GM23248 (cell line): ENCODE measurements around the gene MIGA1. TPM values are rescaled to one million over a fixed set of nuclear protein-coding genes. Genes with fewer than 3 reads are reported as not detected.
"Not testable (repeated sequence)": the region's sequence is repeated elsewhere in the genome, so short reads cannot be mapped to it uniquely, and the experiment has no call there.

ENCODE experiments used
- DNase-seq: peaks from one replicate; pipeline ENCODE4 v3.0.0-alpha.2; 2015
- H2AFZ ChIP-seq: fragments of 200-600 bp; sonication (generic); 2 replicates; pipeline ENCODE4 v1.6.1; 2016; ENCODE audit warnings: antibody characterized with exemption
- H3F3A ChIP-seq: fragments of 200-600 bp; sonication (generic); 2 replicates; pipeline ENCODE4 v1.6.1; 2016; ENCODE audit warnings: mild to moderate bottlenecking, antibody characterized with exemption, mixed run types; ENCODE audit not compliant: insufficient read depth
- H3K27ac ChIP-seq: fragments of 200-600 bp; sonication (generic); 2 replicates; pipeline ENCODE4 v1.5.1; 2016; ENCODE audit warnings: mild to moderate bottlenecking
- H3K27me3 ChIP-seq: fragments of 200-600 bp; sonication (generic); replicated peaks from 2 replicates; pipeline ENCODE4 v1.6.1; 2016; ENCODE audit warnings: mild to moderate bottlenecking; ENCODE audit not compliant: insufficient read depth
- H3K36me3 ChIP-seq: fragments of 200-600 bp; sonication (generic); 2 replicates; pipeline ENCODE4 v1.6.1; 2016; ENCODE audit warnings: low read depth, mild to moderate bottlenecking
- H3K4me1 ChIP-seq: fragments of 200-600 bp; sonication (generic); 2 replicates; pipeline ENCODE4 v1.6.1; 2016; ENCODE audit warnings: mild to moderate bottlenecking; ENCODE audit not compliant: insufficient read depth
- H3K4me2 ChIP-seq: fragments of 200-600 bp; sonication (generic); one replicate; pipeline ENCODE4 v1.6.1; 2016; ENCODE audit warnings: mild to moderate bottlenecking; ENCODE audit not compliant: unreplicated experiment
- H3K4me3 ChIP-seq: fragments of 200-600 bp; sonication (generic); 2 replicates; pipeline ENCODE4 v1.5.1; 2016; ENCODE audit warnings: mild to moderate bottlenecking
- H3K79me2 ChIP-seq: fragments of 200-600 bp; sonication (generic); 2 replicates; pipeline ENCODE4 v1.6.1; 2016; ENCODE audit warnings: mild to moderate bottlenecking; ENCODE audit not compliant: insufficient read depth
- H3K9ac ChIP-seq: fragments of 200-600 bp; sonication (generic); 2 replicates; pipeline ENCODE4 v1.6.1; 2016; ENCODE audit warnings: mild to moderate bottlenecking
- H3K9me2 ChIP-seq: fragments of 200-600 bp; sonication (generic); 2 replicates; pipeline ENCODE4 v1.6.1; 2016; ENCODE audit warnings: mixed run types, mild to moderate bottlenecking, moderate library complexity; ENCODE audit not compliant: insufficient read depth
- H3K9me3 ChIP-seq: fragments of 200-600 bp; sonication (generic); one replicate; pipeline ENCODE4 v1.6.1; 2017; ENCODE audit warnings: low read depth
- H4K20me1 ChIP-seq: fragments of 200-600 bp; sonication (generic); 2 replicates; pipeline ENCODE4 v1.6.0; 2016; ENCODE audit not compliant: insufficient read depth
- EZH2 ChIP-seq: fragments of 200-600 bp; sonication (generic); IDR thresholded peaks from 2 replicates; pipeline ENCODE4 v1.6.1; 2018; ENCODE audit warnings: antibody characterized with exemption, mild to moderate bottlenecking; ENCODE audit not compliant: insufficient read depth, poor library complexity, severe bottlenecking
- EZH2phosphoT487 ChIP-seq: fragments of 200-600 bp; sonication (generic); IDR thresholded peaks from 2 replicates; pipeline ENCODE4 v1.6.1; 2018; ENCODE audit warnings: antibody characterized with exemption, moderate library complexity, mild to moderate bottlenecking, low read depth; ENCODE audit not compliant: insufficient read depth
- WGBS, 2 experiments: methylation state at CpG; one replicate each; pipeline ENCODE4 v1.1.6; 2015 to 2017; ENCODE audit warnings: low lambda C conversion rate in 2 of 2, low coverage in 1 of 2; ENCODE audit errors: missing lambda C conversion rate in 2 of 2; 5-methylcytosine and 5-hydroxymethylcytosine counted together
- in situ Hi-C: fragments of 300-500 bp; cut with MboI; formaldehyde crosslinking; loops from 2 replicates; pipeline ENCODE4 v1.15.0; 2020
- polyA plus RNA-seq: library from polyadenylated mRNA; unstranded; fragments of >200 nt; fragmentation: Nextera tagmentation; extraction: Ambion mirVana; gene quantifications from 2 replicates; pipeline ENCODE4 v1.2.1, GENCODE V29; 2016
- total RNA-seq: library from RNA; depleted of rRNA; stranded (reverse); fragments of >200 nt; shearing (Covaris generic); gene quantifications from 2 replicates; pipeline ENCODE4 v1.2.3, GENCODE V29; 2014

The MIGA1 gene
- total and polyA plus RNA-seq, 2 experiments from 2014 or later: 11.6 to 14.4 TPM

DNA sequence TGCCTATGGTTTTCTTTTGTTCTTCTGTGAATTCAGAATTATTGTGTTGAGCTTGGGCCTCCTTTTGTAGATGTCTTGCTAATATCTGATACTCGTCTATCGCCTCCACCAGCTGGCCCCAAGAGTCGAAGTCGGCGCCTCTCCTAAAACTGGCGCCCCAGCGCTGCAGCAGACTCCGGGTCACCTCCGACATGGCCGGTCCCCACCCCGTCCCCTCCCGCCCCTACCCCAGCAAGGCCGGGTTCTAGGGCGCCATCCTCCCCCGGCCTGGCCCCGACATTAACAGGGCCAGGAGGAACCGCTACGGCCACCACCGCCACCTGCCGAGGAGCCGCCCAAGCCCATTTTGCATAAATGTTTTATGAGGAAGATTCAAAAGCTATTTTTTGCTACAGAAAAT lies 32.1 kb downstream of the MIGA1 start:
- H4K20me1 ChIP-seq, H3K9me3 ChIP-seq, in situ Hi-C loops: not testable (repeated sequence)

DNA sequence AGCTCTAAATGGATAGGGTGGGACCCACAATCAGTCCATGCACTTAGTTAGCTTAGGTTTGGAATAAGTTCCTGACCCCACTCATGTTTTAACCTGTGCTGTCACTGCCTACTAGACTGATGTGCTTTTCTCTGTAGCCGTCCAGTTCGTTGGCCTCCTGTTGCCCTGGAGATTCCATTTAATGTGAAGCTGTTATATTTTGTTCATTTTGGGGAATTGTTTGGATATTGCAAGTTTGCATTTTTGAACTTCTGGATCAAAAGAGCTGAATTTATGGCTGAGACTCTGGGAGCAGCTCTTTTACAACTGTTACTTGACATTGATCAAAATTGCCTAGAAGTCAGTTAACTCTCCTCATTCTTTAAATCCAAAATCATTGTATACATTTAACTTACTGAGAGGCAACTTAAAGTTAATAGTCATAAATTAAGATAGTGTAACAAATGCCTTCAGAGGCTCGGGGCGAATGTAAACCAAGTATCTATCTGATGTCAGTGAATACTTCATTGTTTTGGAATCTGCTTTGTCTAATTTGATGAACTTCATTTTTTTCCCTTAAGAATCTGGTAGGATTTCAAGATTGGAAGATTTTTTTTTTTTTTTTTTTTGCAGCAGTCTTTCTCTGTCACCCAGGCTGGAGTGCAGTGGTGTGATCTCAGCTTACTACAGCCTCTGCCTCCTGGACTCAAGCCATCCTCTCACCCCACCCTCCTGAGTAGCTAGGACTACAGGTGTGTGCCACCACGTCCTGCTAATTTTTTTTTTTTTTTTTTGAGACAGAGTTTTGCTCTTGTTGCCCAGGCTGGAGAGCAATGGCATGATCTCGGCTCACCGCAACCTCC lies 38.1 kb downstream of the MIGA1 start:
- no peaks in the 10 kb centered on the region for H3K79me2 ChIP-seq
- H3K9me3 ChIP-seq: no peaks in the 10 kb centered on the region
- no peak overlapping the region for H3K9ac ChIP-seq
- in situ Hi-C loops: no loop called here
- H3K4me3 ChIP-seq: no peak overlapping the region
- H3K27ac ChIP-seq: no peak overlapping the region
- no peak for TF ChIP-seq EZH2
- no peak for TF ChIP-seq EZH2phosphoT487
- H2AFZ ChIP-seq: no peak overlapping the region
- H3K9me2 ChIP-seq: no peaks in the 10 kb centered on the region
- H3K36me3 ChIP-seq: peaks cover 41% of the 10 kb centered on the region
- H3F3A ChIP-seq: no peaks in the 10 kb centered on the region
- DNase-seq: no peak
- H3K27me3 ChIP-seq: no peaks in the 10 kb centered on the region
- H4K20me1 ChIP-seq: no peaks in the 10 kb centered on the region
- 86 to 91% methylated on average over 5 to 7 of the region's 7 CpGs for WGBS, 2 experiments
- no peaks in the 10 kb centered on the region for H3K4me1 ChIP-seq
- H3K4me2 ChIP-seq: no peak overlapping the region

More for the DNA sequence above, 32.1 kb downstream of the MIGA1 start:
- H3K4me2 ChIP-seq, H2AFZ ChIP-seq, H3K79me2 ChIP-seq, H3K9ac ChIP-seq, H3K9me2 ChIP-seq, H3K27ac ChIP-seq, H3K4me3 ChIP-seq, H3K27me3 ChIP-seq, H3K4me1 ChIP-seq, DNase-seq: not testable (repeated sequence)
- WGBS, 2 experiments: 97 to 98% methylated on average over 8 to 18 of the region's 21 CpGs
- peaks cover 19% of the 10 kb centered on the region; the same call in 1 of the 2 replicates for H3F3A ChIP-seq
- H3K36me3 ChIP-seq: peaks cover 50% of the 10 kb centered on the region

DNA sequence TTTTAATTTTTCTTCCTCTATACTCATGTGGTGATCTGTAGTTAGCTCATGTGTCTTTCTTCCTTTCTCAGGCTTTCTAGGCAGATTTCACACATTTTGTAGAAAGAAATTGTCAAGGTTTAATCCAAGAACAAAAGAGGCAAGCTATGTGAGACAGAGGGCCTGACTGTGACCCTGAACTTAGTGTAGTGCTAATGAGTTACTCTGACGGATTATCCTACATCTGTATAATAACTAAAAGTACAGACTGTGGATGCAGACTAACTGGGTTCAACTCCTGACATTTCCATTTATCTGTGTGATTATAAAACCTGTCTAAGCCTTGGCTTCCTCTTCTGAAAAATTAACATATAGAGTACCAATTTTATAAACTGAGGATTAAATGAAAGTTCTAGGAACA lies 40.7 kb downstream of the MIGA1 start:
- DNase-seq: no peak
- H2AFZ ChIP-seq: no peak overlapping the region
- H3K9me2 ChIP-seq: no peaks in the 10 kb centered on the region
- H3K27ac ChIP-seq: no peak overlapping the region
- H3K79me2 ChIP-seq: no peaks in the 10 kb centered on the region
- 95 to 97% methylated on average over 1 of the region's 1 CpG for WGBS, 2 experiments
- no peak for TF ChIP-seq EZH2phosphoT487
- TF ChIP-seq EZH2: no peak
- in situ Hi-C loops: no loop called here
- H3K9me3 ChIP-seq: no peaks in the 10 kb centered on the region
- peaks cover 19% of the 10 kb centered on the region; the same call in 1 of the 2 replicates for H3F3A ChIP-seq
- no peak overlapping the region for H3K4me3 ChIP-seq
- no peaks in the 10 kb centered on the region for H4K20me1 ChIP-seq
- H3K27me3 ChIP-seq: no peaks in the 10 kb centered on the region
- H3K36me3 ChIP-seq: peaks cover 22% of the 10 kb centered on the region
- no peak overlapping the region for H3K4me2 ChIP-seq
- H3K4me1 ChIP-seq: peaks cover 20% of the 10 kb centered on the region
- H3K9ac ChIP-seq: no peak overlapping the region

DNA sequence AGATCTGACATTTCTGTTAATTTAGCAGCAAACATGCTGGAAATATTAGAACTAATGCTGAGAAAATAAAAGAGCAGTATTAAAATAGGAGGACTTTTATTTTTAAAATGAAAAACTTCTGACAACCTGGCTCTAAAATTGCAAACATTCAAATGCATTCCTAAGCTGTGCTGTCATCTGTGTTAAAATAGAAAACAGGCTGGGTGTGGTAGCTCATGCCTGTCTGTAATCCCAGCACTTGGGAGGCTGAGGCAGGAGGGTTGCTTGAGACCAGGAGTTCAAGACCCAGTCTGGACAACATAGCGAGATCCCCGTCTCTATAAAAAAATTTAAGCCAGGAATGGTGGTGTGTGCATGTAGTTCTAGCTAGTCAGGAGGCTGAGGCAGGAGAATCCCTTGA lies 44.6 kb downstream of the MIGA1 start:
- H3K4me1 ChIP-seq: peaks cover 24% of the 10 kb centered on the region
- peaks cover 25% of the 10 kb centered on the region; the same call in 1 of the 2 replicates for H3F3A ChIP-seq
- no peaks in the 10 kb centered on the region for H3K27me3 ChIP-seq
- H3K36me3 ChIP-seq: no peaks in the 10 kb centered on the region
- TF ChIP-seq EZH2 (no peak), EZH2phosphoT487 (no peak)
- DNase-seq: peak; percentile 68
- H4K20me1 ChIP-seq: no peaks in the 10 kb centered on the region
- no peak overlapping the region for H2AFZ ChIP-seq
- H3K9me2 ChIP-seq: no peaks in the 10 kb centered on the region
- H3K4me3 ChIP-seq: no peak overlapping the region
- no peaks in the 10 kb centered on the region for H3K9me3 ChIP-seq
- H3K9ac ChIP-seq: no peak overlapping the region
- WGBS, 2 experiments: 29 to 31% methylated on average over 2 of the region's 2 CpGs
- peak overlapping the region; percentile 42 for H3K4me2 ChIP-seq
- in situ Hi-C loops: no loop called here
- H3K79me2 ChIP-seq: no peaks in the 10 kb centered on the region
- peak overlapping the region; percentile 73 for H3K27ac ChIP-seq
